ENCODE results near the gene GTF3C2. TPM values are rescaled to one million over a fixed set of nuclear protein-coding genes. Genes with fewer than 3 reads are reported as not detected.

Gene GTF3C2
- total RNA-seq, 1 donor from 2014 or later, result 114 TPM

DNA sequence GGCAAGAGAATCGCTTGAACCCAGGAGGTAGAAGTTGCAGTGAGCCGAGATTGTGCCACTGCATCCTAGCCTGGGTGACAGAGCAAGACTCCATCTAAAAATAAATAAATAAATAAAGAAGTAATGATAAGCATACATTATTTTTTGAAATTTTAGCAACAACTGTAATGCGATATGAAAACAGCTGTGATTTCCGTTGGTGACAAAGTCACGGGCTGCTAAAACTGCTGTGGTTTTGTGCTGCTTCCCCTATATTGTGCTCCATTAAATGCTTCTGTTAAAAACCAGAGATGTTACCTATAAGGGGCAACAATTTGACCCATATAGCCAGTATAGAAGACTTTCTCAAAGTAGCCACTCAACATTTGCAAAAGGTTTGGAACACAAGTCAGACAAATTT lies 66.0 kb downstream of the GTF3C2 start:
- no peaks in the 10 kb centered on the region for H3K9me3 Mint-ChIP-seq
- no peaks in the 10 kb centered on the region for H3K36me3 Mint-ChIP-seq (ENCODE audit: low read depth)
- no peak for DNase-seq (ENCODE audit: low read depth, low spot score)
- H3K4me3 Mint-ChIP-seq, result no peak overlapping the region
- no peaks in the 10 kb centered on the region for H3K4me1 Mint-ChIP-seq
- no peak overlapping the region for H3K27ac Mint-ChIP-seq (ENCODE audit: unreplicated experiment)
- TF ChIP-seq, protein P1, sequence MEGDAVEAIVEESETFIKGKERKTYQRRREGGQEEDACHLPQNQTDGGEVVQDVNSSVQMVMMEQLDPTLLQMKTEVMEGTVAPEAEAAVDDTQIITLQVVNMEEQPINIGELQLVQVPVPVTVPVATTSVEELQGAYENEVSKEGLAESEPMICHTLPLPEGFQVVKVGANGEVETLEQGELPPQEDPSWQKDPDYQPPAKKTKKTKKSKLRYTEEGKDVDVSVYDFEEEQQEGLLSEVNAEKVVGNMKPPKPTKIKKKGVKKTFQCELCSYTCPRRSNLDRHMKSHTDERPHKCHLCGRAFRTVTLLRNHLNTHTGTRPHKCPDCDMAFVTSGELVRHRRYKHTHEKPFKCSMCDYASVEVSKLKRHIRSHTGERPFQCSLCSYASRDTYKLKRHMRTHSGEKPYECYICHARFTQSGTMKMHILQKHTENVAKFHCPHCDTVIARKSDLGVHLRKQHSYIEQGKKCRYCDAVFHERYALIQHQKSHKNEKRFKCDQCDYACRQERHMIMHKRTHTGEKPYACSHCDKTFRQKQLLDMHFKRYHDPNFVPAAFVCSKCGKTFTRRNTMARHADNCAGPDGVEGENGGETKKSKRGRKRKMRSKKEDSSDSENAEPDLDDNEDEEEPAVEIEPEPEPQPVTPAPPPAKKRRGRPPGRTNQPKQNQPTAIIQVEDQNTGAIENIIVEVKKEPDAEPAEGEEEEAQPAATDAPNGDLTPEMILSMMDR (conservative IDR thresholded peaks at IDR 0.05), result no peak
- H3K27me3 Mint-ChIP-seq (ENCODE audit: low read depth), result peaks cover 68% of the 10 kb centered on the region

GRCh38 chr2:27288610-27289009 lies 68.0 kb downstream of the GTF3C2 start:
- peaks cover 81% of the 10 kb centered on the region for H3K27me3 Mint-ChIP-seq (ENCODE audit: low read depth)
- TF ChIP-seq, protein P1 (conservative IDR thresholded peaks at IDR 0.05), result no peak
- no peaks in the 10 kb centered on the region for H3K4me1 Mint-ChIP-seq
- no peak overlapping the region for H3K4me3 Mint-ChIP-seq
- no peaks in the 10 kb centered on the region for H3K9me3 Mint-ChIP-seq
- H3K36me3 Mint-ChIP-seq (ENCODE audit: low read depth), result no peaks in the 10 kb centered on the region
- H3K27ac Mint-ChIP-seq (ENCODE audit: unreplicated experiment), result no peak overlapping the region
- DNase-seq (ENCODE audit: low read depth, low spot score), result no peak

- Mint-ChIP-seq H3K27ac (ENCODE audit: unreplicated experiment) (no peak overlapping the region), H3K4me3 (no peak overlapping the region), H3K27me3 (ENCODE audit: low read depth) (peaks cover 82% of the 10 kb centered on the region), H3K9me3 (no peaks in the 10 kb centered on the region), H3K36me3 (ENCODE audit: low read depth) (no peaks in the 10 kb centered on the region), H3K4me1 (no peaks in the 10 kb centered on the region)
- TF ChIP-seq, protein P1 (conservative IDR thresholded peaks at IDR 0.05), result no peak
- no peak for DNase-seq (ENCODE audit: low read depth, low spot score)
These were observed 71.1 kb downstream of the GTF3C2 start for GRCh38 chr2:27285481-27285880.

DNA sequence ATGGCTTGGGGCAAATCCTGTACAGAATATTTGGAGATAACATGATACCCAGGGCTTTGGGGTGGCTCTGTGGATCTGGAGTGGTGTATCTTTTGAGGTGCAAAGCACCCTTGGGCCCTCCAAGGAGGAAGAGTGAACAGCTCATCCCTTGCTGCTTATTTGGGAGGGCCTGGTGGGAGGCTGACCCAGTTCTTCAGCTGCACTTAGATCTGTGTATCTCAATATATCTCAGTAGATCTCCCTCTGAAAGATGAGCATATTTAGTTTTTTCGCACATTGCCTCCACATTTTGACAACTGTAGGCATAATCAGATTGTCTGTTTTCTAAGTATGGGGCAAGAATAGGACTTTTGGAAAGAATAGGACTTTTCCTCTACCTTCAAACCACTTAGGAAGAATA lies 71.6 kb downstream of the GTF3C2 start:
- DNase-seq (ENCODE audit: low read depth, low spot score), result no peak
- Mint-ChIP-seq H3K27me3 (ENCODE audit: low read depth) (peaks cover 83% of the 10 kb centered on the region), H3K27ac (ENCODE audit: unreplicated experiment) (no peak overlapping the region), H3K36me3 (ENCODE audit: low read depth) (no peaks in the 10 kb centered on the region), H3K9me3 (no peaks in the 10 kb centered on the region), H3K4me3 (no peak overlapping the region), H3K4me1 (no peaks in the 10 kb centered on the region)
- TF ChIP-seq, protein P1 (conservative IDR thresholded peaks at IDR 0.05), result no peak

- Mint-ChIP-seq H3K4me1 (no peaks in the 10 kb centered on the region), H3K9me3 (no peaks in the 10 kb centered on the region), H3K27me3 (ENCODE audit: low read depth) (peaks cover 76% of the 10 kb centered on the region), H3K4me3 (no peak overlapping the region), H3K27ac (ENCODE audit: unreplicated experiment) (no peak overlapping the region), H3K36me3 (ENCODE audit: low read depth) (no peaks in the 10 kb centered on the region)
- TF ChIP-seq, protein P1 (conservative IDR thresholded peaks at IDR 0.05), result no peak
- DNase-seq (ENCODE audit: low read depth, low spot score), result no peak
These were observed 73.7 kb downstream of the GTF3C2 start for GRCh38 chr2:27282892-27283291.

Data from neural crest cell (in vitro differentiated cells).